GM18861 (cell line): Measurements from ENCODE around the gene PPID.
"Not testable (repeated sequence)": the region's sequence is repeated elsewhere in the genome, so short reads cannot be mapped to it uniquely, and the experiment has no call there.

Experiments used
- ATAC-seq: cut with Tn5 transposase; IDR thresholded peaks from one replicate; pipeline ENCODE4 v1.9.1; 2021; ENCODE audit not compliant: unreplicated experiment

PPID gene

DNA sequence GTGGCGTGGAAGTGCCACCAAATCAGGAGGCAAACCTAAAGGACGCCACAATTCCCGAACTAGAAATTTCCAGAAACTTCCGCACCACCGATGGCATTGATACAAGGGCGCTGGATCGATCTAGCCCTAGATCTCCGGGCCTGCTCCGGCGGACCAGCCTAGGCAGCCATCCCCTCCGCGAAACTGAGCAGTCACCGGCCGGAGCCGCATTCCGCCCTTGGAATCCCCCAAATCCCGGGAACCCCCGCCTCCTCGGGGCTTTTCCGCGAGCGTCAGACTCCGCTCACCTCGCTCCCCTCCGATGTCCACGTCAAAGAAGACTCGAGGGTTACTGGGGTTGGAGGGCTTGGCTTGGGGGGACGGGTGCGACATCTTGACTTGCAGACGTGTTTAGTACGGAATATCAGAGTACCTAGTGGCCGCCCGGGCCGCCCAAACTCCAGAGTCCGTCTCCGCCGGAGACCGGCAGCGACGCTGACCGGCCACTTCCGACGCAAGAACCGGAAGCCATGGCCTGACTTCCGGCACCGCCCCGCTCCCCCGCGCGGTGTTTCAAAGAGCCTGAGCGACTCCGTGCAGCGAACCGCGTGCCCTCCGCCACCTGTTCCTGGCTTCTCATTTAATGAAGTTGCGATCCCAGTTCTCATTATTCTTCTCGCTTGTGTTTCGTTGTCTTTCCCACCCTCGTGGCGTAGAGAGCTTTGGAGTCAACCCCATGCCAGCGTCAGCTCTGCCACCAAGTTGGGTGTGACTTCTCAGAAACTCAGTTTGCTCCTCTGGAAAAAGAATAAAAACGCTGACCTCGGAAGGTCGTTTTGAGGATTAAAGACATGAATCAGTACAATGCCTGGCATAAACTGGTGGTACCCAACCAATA is at the start of gene PPID:
Gene PPID (minus strand): TSS at position 480 of the 877 bp plus-strand sequence. CDS start 108 bp downstream, at position 372.
- ATAC-seq = peak; percentile 94

- ATAC-seq = no peak
Measured at GRCh38 chr4:158771776-158772175, 48.6 kb upstream of the PPID start.

- no peak for ATAC-seq
Measured at GRCh38 chr4:158770671-158771070, 47.5 kb upstream of the PPID start.

DNA sequence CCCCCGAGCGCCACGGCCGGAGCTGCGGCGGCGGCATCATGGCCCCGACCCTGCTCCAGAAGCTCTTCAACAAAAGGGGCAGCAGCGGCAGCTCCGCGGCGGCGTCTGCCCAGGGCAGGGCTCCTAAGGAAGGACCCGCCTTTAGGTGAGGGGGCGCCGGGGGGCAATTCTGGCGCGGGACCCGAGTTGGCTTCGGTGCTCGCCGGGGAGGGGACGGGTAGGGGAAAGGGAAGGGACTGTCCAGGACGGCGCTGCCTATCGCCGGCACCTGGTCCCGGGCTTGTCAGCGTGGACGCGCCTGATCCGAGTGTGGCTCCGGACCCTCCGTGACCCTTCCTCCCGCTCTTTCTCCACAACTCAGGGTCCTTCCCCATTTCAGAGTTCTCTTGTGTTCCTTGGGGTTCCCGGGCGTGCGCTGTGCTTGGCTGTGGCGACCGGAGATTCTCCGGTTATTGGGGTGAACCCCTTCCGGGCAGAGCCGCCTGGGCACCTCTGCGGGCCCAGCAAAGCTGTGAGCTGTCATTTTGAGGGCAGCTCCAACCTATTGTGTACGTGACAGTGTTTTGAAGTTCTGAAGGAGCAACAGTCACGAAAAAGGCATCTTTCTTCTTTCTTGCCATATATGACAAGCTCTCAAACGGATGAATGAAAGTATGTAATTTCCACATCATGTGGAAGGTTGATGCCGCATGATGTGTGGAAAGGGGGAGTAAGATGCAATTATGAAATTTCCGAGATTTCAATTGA is 46.2 kb upstream of the PPID start:
- peak; percentile 22 for ATAC-seq

DNA sequence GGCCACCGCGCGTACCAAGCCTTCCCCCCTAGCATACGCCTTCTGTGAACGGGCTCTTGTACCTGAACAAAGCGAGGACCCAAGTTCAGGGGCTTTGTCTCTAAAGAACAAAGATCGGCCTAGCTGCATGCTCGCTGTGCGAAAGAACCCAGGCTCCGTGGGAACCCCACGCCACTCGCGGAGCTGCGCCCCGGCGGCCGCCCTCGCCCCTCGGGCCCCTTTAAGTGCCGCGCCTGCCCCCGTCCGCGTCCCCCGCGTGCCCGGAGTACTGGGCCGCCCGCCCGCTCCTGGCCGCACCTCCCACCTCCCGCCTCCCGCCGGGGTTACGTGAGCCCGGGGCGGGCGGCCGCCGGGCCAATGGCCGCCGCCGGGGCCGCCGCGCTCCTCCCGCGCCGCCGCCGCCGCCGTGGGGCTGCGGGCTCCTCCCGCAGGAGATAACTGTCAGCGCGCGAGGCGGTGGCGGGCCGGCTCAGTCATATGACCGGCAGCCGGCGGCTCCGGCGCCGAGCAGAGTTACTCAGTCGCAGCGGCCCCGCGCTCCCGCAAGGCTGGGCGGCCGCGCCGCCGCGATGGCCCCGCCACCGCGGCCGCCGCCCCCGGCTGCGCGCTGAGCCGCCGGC is 45.5 kb upstream of the PPID start, which contains the start of gene FNIP2:
Gene FNIP2 (plus strand): TSS at position 472 of the 620 bp plus-strand sequence. CDS start 187 bp downstream, outside the sequence.
- peak; percentile 67 for ATAC-seq

DNA sequence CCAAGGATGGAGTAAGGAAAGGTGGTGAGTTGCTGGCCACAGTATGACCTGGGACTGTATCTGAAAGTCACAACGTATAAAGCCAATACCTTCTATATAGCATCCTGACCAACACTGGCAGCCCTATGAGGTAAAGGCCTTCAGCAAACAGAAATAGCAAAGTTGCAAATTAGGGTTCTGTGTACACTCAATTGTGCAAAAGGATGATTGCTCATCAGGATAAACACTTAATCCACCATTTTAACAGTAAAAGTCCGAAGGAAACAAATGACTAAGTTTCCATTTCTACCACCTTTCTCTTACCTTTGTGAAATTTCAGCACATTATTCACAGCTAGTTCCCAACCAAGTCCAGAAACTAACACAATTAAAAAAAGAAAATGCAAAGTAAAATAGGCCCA is 44.3 kb upstream of the PPID start:
- no peak for ATAC-seq

GRCh38 chr4:158766434-158767044 is 43.3 kb upstream of the PPID start:
- no peak for ATAC-seq

- ATAC-seq = no peak
Measured at GRCh38 chr4:158763462-158763861, 40.3 kb upstream of the PPID start.

GRCh38 chr4:158762553-158762952 is 39.4 kb upstream of the PPID start:
- ATAC-seq = no peak

DNA sequence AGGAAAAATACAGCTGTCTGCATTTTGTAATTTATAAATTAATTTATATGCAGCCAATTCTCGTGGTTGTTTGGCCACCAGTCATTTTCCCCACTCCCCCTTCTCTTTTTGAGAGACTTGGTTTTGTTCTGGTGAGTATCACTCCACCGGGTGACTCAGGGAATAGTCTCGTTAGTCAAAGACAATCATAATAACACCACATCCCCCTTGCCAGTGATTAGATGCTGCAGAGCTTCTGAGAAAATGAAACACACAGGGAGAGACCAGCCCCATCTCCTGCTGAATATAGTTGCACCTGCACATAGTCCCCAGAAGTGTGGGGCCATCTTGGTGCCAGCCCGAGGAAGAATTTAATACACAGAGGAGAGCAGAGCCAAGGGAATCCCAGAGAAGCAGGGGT is 37.7 kb upstream of the PPID start:
- no peak for ATAC-seq

DNA sequence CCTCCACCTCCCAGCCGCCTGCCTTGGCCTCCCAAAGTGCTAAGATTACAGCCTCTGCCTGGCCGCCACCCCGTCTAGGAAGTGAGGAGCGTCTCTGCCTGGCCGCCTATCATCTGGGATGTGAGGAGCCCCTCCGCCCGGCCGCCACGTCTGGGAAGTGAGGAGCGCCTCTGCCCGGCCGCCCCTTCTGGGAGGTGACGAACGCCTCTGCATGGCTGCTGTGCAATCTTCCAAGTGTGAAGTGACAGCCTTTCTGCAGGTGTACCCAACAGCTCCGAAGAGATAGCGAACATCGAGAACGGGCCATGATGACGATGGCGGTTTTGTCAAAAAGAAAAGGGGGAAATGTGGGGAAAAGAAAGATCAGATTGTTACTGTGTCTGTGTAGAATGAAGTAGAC is 36.3 kb upstream of the PPID start:
- not testable (repeated sequence) for ATAC-seq

DNA sequence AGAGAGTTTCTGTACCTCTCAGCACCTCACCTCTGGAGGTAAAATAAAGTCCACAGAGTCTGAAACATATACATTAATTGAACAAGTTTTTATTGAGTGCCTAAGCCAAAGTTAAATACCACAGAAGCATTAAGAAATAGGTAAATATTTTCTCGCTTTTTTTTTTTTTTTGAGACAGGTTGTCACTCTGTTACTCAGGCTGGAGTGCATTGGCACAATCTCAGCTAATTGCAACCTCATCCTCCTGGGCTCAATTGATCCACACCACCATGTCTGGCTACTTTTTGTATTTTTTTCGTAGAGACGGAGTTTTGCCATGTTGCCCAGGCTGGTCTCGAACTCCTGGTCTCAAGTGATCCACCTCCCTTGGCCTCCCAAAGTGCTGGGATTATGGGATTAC is 35.5 kb upstream of the PPID start:
- no peak for ATAC-seq

- no peak for ATAC-seq
Measured at GRCh38 chr4:158758142-158758541, 34.9 kb upstream of the PPID start.

DNA sequence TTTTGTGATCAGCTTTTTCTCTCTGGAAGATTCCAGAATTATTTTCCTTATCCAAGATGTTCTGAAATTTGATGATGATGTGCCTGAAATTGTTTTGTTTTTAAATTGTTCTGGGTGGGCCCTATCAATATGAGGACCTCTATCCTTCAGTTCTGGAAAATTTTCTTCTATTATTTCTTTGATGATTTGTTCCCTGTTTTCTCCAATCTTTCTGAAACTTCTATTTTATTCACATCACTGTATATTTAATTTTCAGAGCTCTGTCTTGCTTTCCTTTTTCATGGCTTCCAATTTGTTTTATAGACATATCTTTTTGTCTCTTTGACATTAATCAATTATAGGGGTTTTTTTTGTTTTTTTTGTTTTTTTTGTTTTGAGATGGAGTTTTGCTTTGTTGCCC is 33.4 kb upstream of the PPID start:
- no peak for ATAC-seq

DNA sequence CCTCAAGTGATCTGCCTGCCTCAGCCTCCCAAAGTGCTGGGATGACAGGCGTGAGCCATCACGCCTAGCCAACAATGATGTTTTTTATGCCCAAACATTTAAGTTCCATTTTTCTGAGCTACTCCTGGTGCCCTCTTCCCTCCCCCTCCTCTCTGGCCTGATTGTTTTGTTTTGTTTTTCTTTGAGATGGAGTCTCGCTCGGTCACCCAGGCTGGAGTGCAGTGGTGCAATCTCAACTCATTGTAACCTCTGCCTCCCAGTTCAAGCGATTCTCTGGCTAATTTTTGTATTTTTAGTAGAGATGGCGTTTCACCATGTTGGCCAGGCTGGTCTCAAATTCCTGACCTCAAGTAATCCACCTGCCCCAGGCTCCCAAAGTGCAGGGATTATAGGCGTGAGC is 32.6 kb upstream of the PPID start:
- not testable (repeated sequence) for ATAC-seq

- no peak for ATAC-seq
Measured at GRCh38 chr4:158754385-158755180, 31.4 kb upstream of the PPID start.

GRCh38 chr4:158750379-158750778 is 27.2 kb upstream of the PPID start:
- no peak for ATAC-seq

- not testable (repeated sequence) for ATAC-seq
Measured at GRCh38 chr4:158746537-158746936, 23.3 kb upstream of the PPID start.

DNA sequence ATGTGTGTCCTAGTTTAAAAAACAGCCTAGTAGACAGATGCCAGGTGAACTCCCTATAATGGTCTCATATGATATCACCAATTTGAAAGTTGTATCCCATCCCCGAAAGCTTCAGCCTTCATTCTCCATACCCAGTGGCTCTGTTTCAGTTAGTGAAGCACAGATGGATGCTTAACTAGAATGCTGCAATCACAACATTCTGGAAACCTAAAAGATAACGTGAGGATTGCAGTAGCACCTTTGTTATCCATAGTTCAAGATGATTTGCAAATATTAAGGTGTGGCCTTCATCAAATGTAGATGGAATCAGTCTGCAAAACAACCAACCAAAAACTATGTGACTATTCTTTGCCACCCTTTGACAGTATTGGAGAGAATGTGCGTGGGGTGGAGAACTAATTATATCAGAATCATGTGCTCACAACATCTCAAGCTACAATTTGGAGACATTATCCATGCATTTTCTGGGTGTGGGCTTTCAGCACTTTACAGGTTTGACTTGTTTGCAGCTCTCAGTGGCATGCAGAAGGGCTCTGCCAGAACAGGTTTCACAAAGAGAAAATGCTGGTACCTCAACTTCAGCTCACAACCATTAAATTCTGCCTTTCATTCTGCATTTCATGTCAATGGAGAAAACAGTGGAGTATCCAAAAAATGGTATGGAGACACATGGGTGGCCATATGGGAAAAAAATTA is 18.3 kb upstream of the PPID start:
- no peak for ATAC-seq

- ATAC-seq = no peak
Measured at GRCh38 chr4:158739600-158739999, 16.4 kb upstream of the PPID start.
